HepG2 (cell line): ENCODE results near the gene CTNNA1. TPM values are rescaled to one million over a fixed set of nuclear protein-coding genes. Genes with fewer than 3 reads are reported as not detected.

Source experiments
- MEIS2 ChIP-seq: sonication (generic); formaldehyde crosslinking; IDR thresholded peaks from 2 replicates; pipeline ENCODE4 v1.9.0; 2021; ENCODE audit warnings: mild to moderate bottlenecking, missing genetic modification reagents
- MXD4 ChIP-seq: IDR thresholded peaks from 2 replicates; pipeline ENCODE4 v1.6.1; 2016; ENCODE audit warnings: mild to moderate bottlenecking, missing biosample characterization, missing genetic modification reagents
- ZBTB38 ChIP-seq: sonication (generic); formaldehyde crosslinking; IDR thresholded peaks from 2 replicates; pipeline ENCODE4 v1.5.1; 2020; ENCODE audit warnings: mild to moderate bottlenecking, missing genetic modification reagents
- polyA plus RNA-seq, 8 experiments: library from polyadenylated mRNA; depleted of rRNA in 3 of 8; stranded (reverse) in 7 of 8; unstranded in 1 of 8; fragments of >200 nt; fragmentation: Illumina TruSeq in 4 of 8; extraction: Trizol in 4 of 8; gene quantifications; 2 replicates each; pipeline versions ENCODE4 v1.2.1 to v1.2.3, GENCODE V29; 2011 to 2016; ENCODE audit warnings: low read depth in 4 of 8, missing spikeins in 1 of 8, mixed read lengths in 1 of 8; ENCODE audit not compliant: insufficient read depth in 1 of 8
- total RNA-seq, 5 experiments: library from RNA; depleted of rRNA; stranded (reverse); fragments of >200 nt; fragmentation: Illumina TruSeq; extraction: Trizol; gene quantifications; 2 replicates each; pipeline ENCODE4 v1.2.3, GENCODE V29; 2016; ENCODE audit warnings: low read depth in 1 of 5
- TF ChIP-seq, protein P1 (sequence below): sonication (generic); formaldehyde crosslinking; IDR thresholded peaks from 2 replicates; pipeline ENCODE4 v1.5.1; 2020; ENCODE audit warnings: mild to moderate bottlenecking, missing genetic modification reagents, moderate library complexity
- TF ChIP-seq, protein P2 (sequence below): sonication (generic); formaldehyde crosslinking; IDR thresholded peaks from 2 replicates; pipeline ENCODE4 v1.4.0; 2020; ENCODE audit warnings: missing genetic modification reagents
- TF ChIP-seq, protein P3 (sequence below): sonication (generic); formaldehyde crosslinking; IDR thresholded peaks from 2 replicates; pipeline ENCODE4 v1.5.0; 2020; ENCODE audit warnings: missing genetic modification reagents, mild to moderate bottlenecking, borderline replicate concordance
- TF ChIP-seq, protein P4 (sequence below): sonication (generic); formaldehyde crosslinking; IDR thresholded peaks from 2 replicates; pipeline ENCODE4 v1.4.0; 2020; ENCODE audit warnings: missing genetic modification reagents, mild to moderate bottlenecking, borderline replicate concordance
- TF ChIP-seq, protein P5 (sequence below): sonication (generic); formaldehyde crosslinking; IDR thresholded peaks from 2 replicates; pipeline ENCODE4 v1.8.0; 2022; ENCODE audit warnings: missing genetic modification reagents, low read depth, mild to moderate bottlenecking, borderline replicate concordance
- TF ChIP-seq, protein P6 (sequence below): IDR thresholded peaks from 2 replicates; pipeline ENCODE4 v1.4.0; 2020; ENCODE audit warnings: mild to moderate bottlenecking, missing genetic modification reagents

CTNNA1 gene
- total and polyA plus RNA-seq, 2 of the 13 experiments (the other 11 are each of a cell fraction or from before 2014, with no cell fraction given), result 66.8 to 162 TPM

DNA sequence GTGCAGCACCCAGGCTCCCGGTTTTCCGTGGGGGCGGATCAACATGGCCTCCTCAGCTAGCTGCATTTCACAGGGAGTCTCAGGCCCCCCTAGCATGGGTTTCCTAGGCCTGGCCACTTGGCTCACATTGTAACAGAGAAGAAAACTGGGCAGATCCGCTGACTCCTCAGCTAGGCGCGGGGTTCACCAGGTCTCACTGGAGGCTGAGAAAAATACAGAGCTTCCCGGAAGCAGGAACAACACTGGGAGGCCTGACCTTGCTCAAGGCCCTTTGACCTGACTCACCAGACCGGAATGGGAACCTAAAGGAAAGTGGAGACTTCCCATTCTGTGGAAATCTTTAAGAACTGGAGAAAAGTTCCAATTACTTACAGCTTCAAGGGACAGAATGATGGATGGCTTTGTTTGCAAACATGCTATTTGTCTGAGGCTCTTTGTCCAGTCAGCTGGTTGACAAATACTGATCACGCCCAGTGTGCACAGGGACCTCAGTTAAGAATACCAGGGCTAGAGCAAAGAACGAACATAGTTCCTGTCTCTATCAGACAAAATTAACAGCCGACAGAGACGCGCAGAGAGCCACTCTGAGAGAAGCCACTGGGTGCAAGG is 210.6 kb downstream of the CTNNA1 start (continued):
- TF ChIP-seq, protein P1, sequence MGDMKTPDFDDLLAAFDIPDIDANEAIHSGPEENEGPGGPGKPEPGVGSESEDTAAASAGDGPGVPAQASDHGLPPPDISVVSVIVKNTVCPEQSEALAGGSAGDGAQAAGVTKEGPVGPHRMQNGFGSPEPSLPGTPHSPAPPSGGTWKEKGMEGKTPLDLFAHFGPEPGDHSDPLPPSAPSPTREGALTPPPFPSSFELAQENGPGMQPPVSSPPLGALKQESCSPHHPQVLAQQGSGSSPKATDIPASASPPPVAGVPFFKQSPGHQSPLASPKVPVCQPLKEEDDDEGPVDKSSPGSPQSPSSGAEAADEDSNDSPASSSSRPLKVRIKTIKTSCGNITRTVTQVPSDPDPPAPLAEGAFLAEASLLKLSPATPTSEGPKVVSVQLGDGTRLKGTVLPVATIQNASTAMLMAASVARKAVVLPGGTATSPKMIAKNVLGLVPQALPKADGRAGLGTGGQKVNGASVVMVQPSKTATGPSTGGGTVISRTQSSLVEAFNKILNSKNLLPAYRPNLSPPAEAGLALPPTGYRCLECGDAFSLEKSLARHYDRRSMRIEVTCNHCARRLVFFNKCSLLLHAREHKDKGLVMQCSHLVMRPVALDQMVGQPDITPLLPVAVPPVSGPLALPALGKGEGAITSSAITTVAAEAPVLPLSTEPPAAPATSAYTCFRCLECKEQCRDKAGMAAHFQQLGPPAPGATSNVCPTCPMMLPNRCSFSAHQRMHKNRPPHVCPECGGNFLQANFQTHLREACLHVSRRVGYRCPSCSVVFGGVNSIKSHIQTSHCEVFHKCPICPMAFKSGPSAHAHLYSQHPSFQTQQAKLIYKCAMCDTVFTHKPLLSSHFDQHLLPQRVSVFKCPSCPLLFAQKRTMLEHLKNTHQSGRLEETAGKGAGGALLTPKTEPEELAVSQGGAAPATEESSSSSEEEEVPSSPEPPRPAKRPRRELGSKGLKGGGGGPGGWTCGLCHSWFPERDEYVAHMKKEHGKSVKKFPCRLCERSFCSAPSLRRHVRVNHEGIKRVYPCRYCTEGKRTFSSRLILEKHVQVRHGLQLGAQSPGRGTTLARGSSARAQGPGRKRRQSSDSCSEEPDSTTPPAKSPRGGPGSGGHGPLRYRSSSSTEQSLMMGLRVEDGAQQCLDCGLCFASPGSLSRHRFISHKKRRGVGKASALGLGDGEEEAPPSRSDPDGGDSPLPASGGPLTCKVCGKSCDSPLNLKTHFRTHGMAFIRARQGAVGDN (CRISPR knock-in tag), result peak; percentile 39; the same call in 1 of the 2 replicates
- TF ChIP-seq, protein P2, sequence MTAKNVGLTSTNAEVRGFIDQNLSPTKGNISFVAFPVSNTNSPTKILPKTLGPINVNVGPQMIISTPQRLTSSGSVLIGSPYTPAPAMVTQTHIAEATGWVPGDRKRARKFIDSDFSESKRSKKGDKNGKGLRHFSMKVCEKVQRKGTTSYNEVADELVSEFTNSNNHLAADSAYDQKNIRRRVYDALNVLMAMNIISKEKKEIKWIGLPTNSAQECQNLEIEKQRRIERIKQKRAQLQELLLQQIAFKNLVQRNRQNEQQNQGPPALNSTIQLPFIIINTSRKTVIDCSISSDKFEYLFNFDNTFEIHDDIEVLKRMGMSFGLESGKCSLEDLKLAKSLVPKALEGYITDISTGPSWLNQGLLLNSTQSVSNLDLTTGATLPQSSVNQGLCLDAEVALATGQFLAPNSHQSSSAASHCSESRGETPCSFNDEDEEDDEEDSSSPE (CRISPR knock-in tag), result no peak
- 0 out of 2 replicates have a peak, but pooled peaks have one; percentile 19 for TF ChIP-seq MXD4
- TF ChIP-seq MEIS2 (CRISPR knock-in tag), result peak; percentile 89
- TF ChIP-seq, protein P3, sequence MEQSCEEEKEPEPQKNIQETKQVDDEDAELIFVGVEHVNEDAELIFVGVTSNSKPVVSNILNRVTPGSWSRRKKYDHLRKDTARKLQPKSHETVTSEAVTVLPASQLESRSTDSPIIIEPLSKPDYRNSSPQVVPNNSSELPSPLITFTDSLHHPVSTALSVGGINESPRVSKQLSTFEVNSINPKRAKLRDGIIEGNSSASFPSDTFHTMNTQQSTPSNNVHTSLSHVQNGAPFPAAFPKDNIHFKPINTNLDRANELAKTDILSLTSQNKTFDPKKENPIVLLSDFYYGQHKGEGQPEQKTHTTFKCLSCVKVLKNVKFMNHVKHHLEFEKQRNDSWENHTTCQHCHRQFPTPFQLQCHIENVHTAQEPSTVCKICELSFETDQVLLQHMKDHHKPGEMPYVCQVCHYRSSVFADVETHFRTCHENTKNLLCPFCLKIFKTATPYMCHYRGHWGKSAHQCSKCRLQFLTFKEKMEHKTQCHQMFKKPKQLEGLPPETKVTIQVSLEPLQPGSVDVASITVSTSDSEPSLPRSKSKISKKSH (CRISPR knock-in tag), result no peak
- TF ChIP-seq, protein P4, sequence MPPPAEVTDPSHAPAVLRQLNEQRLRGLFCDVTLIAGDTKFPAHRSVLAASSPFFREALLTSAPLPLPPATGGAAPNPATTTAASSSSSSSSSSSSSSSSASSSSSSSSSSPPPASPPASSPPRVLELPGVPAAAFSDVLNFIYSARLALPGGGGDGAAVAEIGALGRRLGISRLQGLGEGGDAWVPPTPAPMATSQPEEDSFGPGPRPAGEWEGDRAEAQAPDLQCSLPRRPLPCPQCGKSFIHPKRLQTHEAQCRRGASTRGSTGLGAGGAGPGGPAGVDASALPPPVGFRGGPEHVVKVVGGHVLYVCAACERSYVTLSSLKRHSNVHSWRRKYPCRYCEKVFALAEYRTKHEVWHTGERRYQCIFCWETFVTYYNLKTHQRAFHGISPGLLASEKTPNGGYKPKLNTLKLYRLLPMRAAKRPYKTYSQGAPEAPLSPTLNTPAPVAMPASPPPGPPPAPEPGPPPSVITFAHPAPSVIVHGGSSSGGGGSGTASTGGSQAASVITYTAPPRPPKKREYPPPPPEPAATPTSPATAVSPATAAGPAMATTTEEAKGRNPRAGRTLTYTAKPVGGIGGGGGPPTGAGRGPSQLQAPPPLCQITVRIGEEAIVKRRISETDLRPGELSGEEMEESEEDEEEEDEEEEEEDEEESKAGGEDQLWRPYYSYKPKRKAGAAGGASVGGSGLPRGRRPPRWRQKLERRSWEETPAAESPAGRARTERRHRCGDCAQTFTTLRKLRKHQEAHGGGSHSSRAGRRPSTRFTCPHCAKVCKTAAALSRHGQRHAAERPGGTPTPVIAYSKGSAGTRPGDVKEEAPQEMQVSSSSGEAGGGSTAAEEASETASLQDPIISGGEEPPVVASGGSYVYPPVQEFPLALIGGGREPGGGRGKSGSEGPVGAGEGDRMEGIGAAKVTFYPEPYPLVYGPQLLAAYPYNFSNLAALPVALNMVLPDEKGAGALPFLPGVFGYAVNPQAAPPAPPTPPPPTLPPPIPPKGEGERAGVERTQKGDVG (CRISPR knock-in tag), result peak; percentile 81; the same call in 1 of the 2 replicates
- TF ChIP-seq, protein P5, sequence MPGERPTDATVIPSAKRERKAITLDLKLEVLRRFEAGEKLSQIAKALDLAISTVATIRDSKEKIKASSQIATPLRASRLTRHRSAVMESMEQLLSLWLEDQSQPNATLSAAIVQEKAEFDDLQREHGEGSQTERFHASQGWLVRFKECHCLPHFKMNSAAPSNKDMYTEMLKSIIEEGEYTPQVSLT (CRISPR knock-in tag), result 0 out of 2 replicates have a peak, but pooled peaks have one; percentile 49
- TF ChIP-seq, protein P6, sequence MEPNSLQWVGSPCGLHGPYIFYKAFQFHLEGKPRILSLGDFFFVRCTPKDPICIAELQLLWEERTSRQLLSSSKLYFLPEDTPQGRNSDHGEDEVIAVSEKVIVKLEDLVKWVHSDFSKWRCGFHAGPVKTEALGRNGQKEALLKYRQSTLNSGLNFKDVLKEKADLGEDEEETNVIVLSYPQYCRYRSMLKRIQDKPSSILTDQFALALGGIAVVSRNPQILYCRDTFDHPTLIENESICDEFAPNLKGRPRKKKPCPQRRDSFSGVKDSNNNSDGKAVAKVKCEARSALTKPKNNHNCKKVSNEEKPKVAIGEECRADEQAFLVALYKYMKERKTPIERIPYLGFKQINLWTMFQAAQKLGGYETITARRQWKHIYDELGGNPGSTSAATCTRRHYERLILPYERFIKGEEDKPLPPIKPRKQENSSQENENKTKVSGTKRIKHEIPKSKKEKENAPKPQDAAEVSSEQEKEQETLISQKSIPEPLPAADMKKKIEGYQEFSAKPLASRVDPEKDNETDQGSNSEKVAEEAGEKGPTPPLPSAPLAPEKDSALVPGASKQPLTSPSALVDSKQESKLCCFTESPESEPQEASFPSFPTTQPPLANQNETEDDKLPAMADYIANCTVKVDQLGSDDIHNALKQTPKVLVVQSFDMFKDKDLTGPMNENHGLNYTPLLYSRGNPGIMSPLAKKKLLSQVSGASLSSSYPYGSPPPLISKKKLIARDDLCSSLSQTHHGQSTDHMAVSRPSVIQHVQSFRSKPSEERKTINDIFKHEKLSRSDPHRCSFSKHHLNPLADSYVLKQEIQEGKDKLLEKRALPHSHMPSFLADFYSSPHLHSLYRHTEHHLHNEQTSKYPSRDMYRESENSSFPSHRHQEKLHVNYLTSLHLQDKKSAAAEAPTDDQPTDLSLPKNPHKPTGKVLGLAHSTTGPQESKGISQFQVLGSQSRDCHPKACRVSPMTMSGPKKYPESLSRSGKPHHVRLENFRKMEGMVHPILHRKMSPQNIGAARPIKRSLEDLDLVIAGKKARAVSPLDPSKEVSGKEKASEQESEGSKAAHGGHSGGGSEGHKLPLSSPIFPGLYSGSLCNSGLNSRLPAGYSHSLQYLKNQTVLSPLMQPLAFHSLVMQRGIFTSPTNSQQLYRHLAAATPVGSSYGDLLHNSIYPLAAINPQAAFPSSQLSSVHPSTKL, result peak; percentile 67; the same call in 1 of the 2 replicates
- TF ChIP-seq ZBTB38 (CRISPR knock-in tag), result peak; percentile 96
